CD14-positive monocyte (primary cell): ENCODE measurements around the gene NEK6. TPM values are rescaled to one million over a fixed set of nuclear protein-coding genes. Genes with fewer than 3 reads are reported as not detected.
A peak's percentile ranks its signal among the peaks of the same experiment; 100 is the strongest.

Source experiments
- DNase-seq, 3 donors: peaks; one replicate each; pipeline ENCODE4 v3.0.0-alpha.2; 2011 to 2022
- H2AFZ ChIP-seq: 2 replicates; pipeline ENCODE4 v1.6.0; 2012; ENCODE audit warnings: mild to moderate bottlenecking, low read depth, low read length, inconsistent platforms; ENCODE audit not compliant: insufficient read depth, poor library complexity, severe bottlenecking
- H3K27ac ChIP-seq, 2 donors: 1 replicate in 1 of 2; 2 replicates in 1 of 2; pipeline ENCODE4 v1.5.1; 2012 to 2013; ENCODE audit warnings: low read length in 2 of 2, control low read depth in 1 of 2, inconsistent platforms in 1 of 2, low read depth in 1 of 2, mild to moderate bottlenecking in 1 of 2
- H3K27me3 ChIP-seq, 2 donors: one replicate each; pipeline versions ENCODE4 v1.6.0 to v1.6.1; 2011 to 2013; ENCODE audit warnings: low read length in 2 of 2; ENCODE audit not compliant: control insufficient read depth in 2 of 2, insufficient read depth in 2 of 2
- H3K36me3 ChIP-seq, 2 donors: replicated peaks in 1 of 2; 1 replicate in 1 of 2; 2 replicates in 1 of 2; pipeline versions ENCODE4 v1.5.1 to v1.6.1; 2012 to 2013; ENCODE audit warnings: low read length in 2 of 2, control low read depth in 1 of 2, inconsistent platforms in 1 of 2, mild to moderate bottlenecking in 1 of 2; ENCODE audit not compliant: insufficient read depth in 2 of 2, control insufficient read depth in 1 of 2
- H3K4me1 ChIP-seq, 2 donors: 1 replicate in 1 of 2; 2 replicates in 1 of 2; pipeline versions ENCODE4 v1.5.1 to v1.6.1; 2012 to 2013; ENCODE audit warnings: low read length in 2 of 2, control low read depth in 1 of 2, inconsistent platforms in 1 of 2, mild to moderate bottlenecking in 1 of 2, moderate library complexity in 1 of 2; ENCODE audit not compliant: insufficient read depth in 2 of 2, control insufficient read depth in 1 of 2
- H3K4me2 ChIP-seq: replicated peaks from 2 replicates; pipeline ENCODE3; 2012; ENCODE audit warnings: low read length, moderate library complexity, mild to moderate bottlenecking; ENCODE audit not compliant: poor library complexity, severe bottlenecking; ENCODE audit errors: extremely low read depth
- H3K4me3 ChIP-seq, 3 experiments: fragments of 200-600 bp in 1 of 3; sonication (generic) in 1 of 3; replicated peaks in 1 of 3; 1 replicate in 2 of 3; 2 replicates in 1 of 3; pipeline ENCODE4 v1.5.1; 2011 to 2013; ENCODE audit warnings: low read length in 3 of 3, mild to moderate bottlenecking in 3 of 3, control low read depth in 2 of 3, low read depth in 2 of 3, inconsistent platforms in 1 of 3, moderate library complexity in 1 of 3
- H3K79me2 ChIP-seq: 2 replicates; pipeline ENCODE4 v1.6.0; 2012; ENCODE audit warnings: mild to moderate bottlenecking, control low read depth, inconsistent platforms, low read length, moderate library complexity; ENCODE audit not compliant: insufficient read depth
- H3K9ac ChIP-seq: 2 replicates; pipeline ENCODE4 v1.6.0; 2017; ENCODE audit warnings: low read length, mild to moderate bottlenecking; ENCODE audit not compliant: insufficient read depth, poor library complexity, severe bottlenecking
- H3K9me3 ChIP-seq, 2 donors: replicated peaks in 1 of 2; 1 replicate in 1 of 2; 2 replicates in 1 of 2; pipeline versions ENCODE4 v1.5.1 to v1.6.1; 2012 to 2013; ENCODE audit warnings: low read length in 2 of 2, control low read depth in 1 of 2; ENCODE audit not compliant: control insufficient read depth in 1 of 2, insufficient read depth in 1 of 2
- H4K20me1 ChIP-seq: 2 replicates; pipeline ENCODE4 v1.6.0; 2012; ENCODE audit warnings: mild to moderate bottlenecking, low read length, control low read depth, moderate library complexity; ENCODE audit not compliant: insufficient read depth
- H3K27ac Mint-ChIP-seq, 7 donors: one replicate each; pipeline ENCODE4 v1.8.0; 2020; ENCODE audit warnings: mild to moderate bottlenecking in 7 of 7, mixed read lengths in 7 of 7, moderate library complexity in 6 of 7, inconsistent platforms in 2 of 7
- H3K27me3 Mint-ChIP-seq, 3 donors: one replicate each; pipeline ENCODE4 v1.8.0; 2021 to 2022; ENCODE audit warnings: low read depth in 3 of 3, mild to moderate bottlenecking in 3 of 3, mixed read lengths in 3 of 3, moderate library complexity in 3 of 3, inconsistent platforms in 1 of 3
- H3K36me3 Mint-ChIP-seq, 2 donors: one replicate each; pipeline ENCODE4 v1.8.0; 2020; ENCODE audit warnings: mixed read lengths in 2 of 2, inconsistent platforms in 1 of 2, mild to moderate bottlenecking in 1 of 2
- H3K4me1 Mint-ChIP-seq: one replicate; pipeline ENCODE4 v1.8.0; 2020; ENCODE audit warnings: mild to moderate bottlenecking, mixed read lengths
- H3K4me3 Mint-ChIP-seq, 2 donors: one replicate each; pipeline ENCODE4 v1.8.0; 2020; ENCODE audit warnings: mild to moderate bottlenecking in 2 of 2, mixed read lengths in 2 of 2, moderate library complexity in 1 of 2
- H3K9me3 Mint-ChIP-seq, 7 donors: one replicate each; pipeline ENCODE4 v1.8.0; 2020 to 2022; ENCODE audit warnings: mixed read lengths in 7 of 7, mild to moderate bottlenecking in 6 of 7, moderate library complexity in 6 of 7, inconsistent platforms in 2 of 7
- CTCF ChIP-seq: fragments of 200-600 bp; IDR thresholded peaks from one replicate; pipeline ENCODE4 v1.8.0; 2022; ENCODE audit warnings: antibody characterized with exemption, mild to moderate bottlenecking
- WGBS: methylation state at CpG from one replicate; pipeline ENCODE4 v1.1.5; 2013; ENCODE audit warnings: missing lambda C conversion rate; ENCODE audit not compliant: insufficient coverage; 5-methylcytosine and 5-hydroxymethylcytosine counted together
- intact Hi-C, 2 donors: fragments of 100-400 bp; cut with micrococcal nuclease; formaldehyde crosslinking; loops; one replicate each; pipeline versions ENCODE4 v1.15.0 to v1.15.1; 2023
- polyA plus RNA-seq, 3 donors: library from polyadenylated mRNA; depleted of rRNA in 1 of 3; unstranded in 2 of 3; stranded (reverse) in 1 of 3; fragments of 300-500 nt in 2 of 3; fragments of >200 nt in 1 of 3; fragmentation: Illumina TruSeq in 2 of 3; gene quantifications; 1 replicate in 2 of 3; 2 replicates in 1 of 3; pipeline ENCODE4 v1.2.3, GENCODE V29; 2012 to 2021

Gene NEK6
- polyA plus RNA-seq, 3 donors = 26.1 to 46.0 (median 35.8) TPM

DNA sequence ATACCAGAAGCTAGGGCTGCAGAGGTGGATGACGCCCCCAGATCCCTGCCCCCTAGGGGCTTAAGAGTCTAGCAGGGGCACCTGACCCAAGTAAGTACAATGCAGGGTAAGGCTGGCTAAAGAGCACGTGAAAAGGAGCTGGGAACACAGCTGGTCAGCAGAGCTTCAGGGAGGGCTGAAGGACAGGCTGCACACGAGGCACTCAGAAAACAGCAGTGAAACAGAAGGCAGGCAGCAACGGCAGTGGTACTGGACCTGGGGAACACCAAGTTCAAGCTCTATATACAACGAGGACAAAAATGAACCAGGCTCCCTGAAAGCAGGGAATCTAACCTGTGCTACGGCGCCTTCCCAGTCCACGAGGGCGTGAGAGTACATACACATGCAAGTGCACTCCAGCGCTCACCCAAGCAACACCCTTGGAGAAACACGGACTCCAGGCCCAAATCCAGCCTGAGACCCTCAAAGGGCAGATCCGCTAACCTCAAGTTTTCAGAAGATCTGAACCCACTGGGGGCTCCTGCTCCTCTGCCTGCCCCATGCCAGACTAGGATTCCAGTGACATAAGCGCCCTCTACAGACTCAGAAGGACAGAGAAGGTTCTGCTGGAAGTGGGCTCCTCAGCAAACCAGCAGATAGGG, 100.1 kb downstream of the NEK6 start:
- Histone ChIP-seq H3K4me3 (no peak overlapping the region), H3K9me3 (no peaks in the 10 kb centered on the region), H4K20me1 (peaks cover 97% of the 10 kb centered on the region), H3K27ac (peak overlapping the region in 1 of 2 donors; percentile 32), H3K27me3 (no peaks in the 10 kb centered on the region), H3K4me2 (no peak overlapping the region), H3K36me3 (peaks cover 50 to 91% of the 10 kb centered on the region in 2 donors), H3K4me1 (no peaks in the 10 kb centered on the region), H3K79me2 (peaks cover 96% of the 10 kb centered on the region), H2AFZ (no peak overlapping the region), H3K9ac (no peak overlapping the region)
- peaks cover 50 to 67% of the 10 kb centered on the region in 2 donors for H3K36me3 Mint-ChIP-seq
- no peak for TF ChIP-seq CTCF
- peaks cover 0 to 3% (median 0%) of the 10 kb centered on the region in 3 donors for H3K27me3 Mint-ChIP-seq
- WGBS = 87% methylated on average over 13 of the region's 13 CpGs
- peak overlapping the region in 5 of 7 donors; percentile 42 to 77 (median 54) for H3K27ac Mint-ChIP-seq
- intact Hi-C loops = no loop called here
- no peak for DNase-seq
- H3K4me3 Mint-ChIP-seq = no peak overlapping the region
- peaks cover 0 to 2% (median 0%) of the 10 kb centered on the region in 7 donors for H3K9me3 Mint-ChIP-seq
- peaks cover 32% of the 10 kb centered on the region for H3K4me1 Mint-ChIP-seq

GRCh38 chr9:124358631-124359030, 100.9 kb downstream of the NEK6 start:
- Histone ChIP-seq H3K27ac (no peak overlapping the region), H3K27me3 (no peaks in the 10 kb centered on the region), H3K9me3 (no peaks in the 10 kb centered on the region), H4K20me1 (peaks cover 97% of the 10 kb centered on the region), H2AFZ (no peak overlapping the region), H3K36me3 (peaks cover 47 to 91% of the 10 kb centered on the region in 2 donors), H3K4me1 (no peaks in the 10 kb centered on the region), H3K4me3 (no peak overlapping the region), H3K9ac (no peak overlapping the region), H3K4me2 (no peak overlapping the region), H3K79me2 (peaks cover 98% of the 10 kb centered on the region)
- TF ChIP-seq CTCF = no peak
- intact Hi-C loops = no loop called here
- no peak for DNase-seq
- Mint-ChIP-seq H3K27ac (peak overlapping the region in 3 of 7 donors; percentile 43 to 77 (median 43)), H3K36me3 (peaks cover 50 to 67% of the 10 kb centered on the region in 2 donors), H3K9me3 (peaks cover 0 to 2% (median 0%) of the 10 kb centered on the region in 7 donors), H3K4me1 (peaks cover 27% of the 10 kb centered on the region), H3K4me3 (no peak overlapping the region), H3K27me3 (peaks cover 0 to 3% (median 0%) of the 10 kb centered on the region in 3 donors)
- 84% methylated on average over 7 of the region's 13 CpGs for WGBS
